NCI-H1694 treated with DMSO at 0.1 percent for 48 hours (cell line): Measurements from ENCODE around the gene YY1.
"Not testable (repeated sequence)": the region's sequence is repeated elsewhere in the genome, so short reads cannot be mapped to it uniquely, and the experiment has no call there.

ENCODE experiments used
- DNase-seq: peaks from one replicate; lab custom pipeline; 2025; lab: John Stamatoyannopoulos, UW

YY1 gene

DNA sequence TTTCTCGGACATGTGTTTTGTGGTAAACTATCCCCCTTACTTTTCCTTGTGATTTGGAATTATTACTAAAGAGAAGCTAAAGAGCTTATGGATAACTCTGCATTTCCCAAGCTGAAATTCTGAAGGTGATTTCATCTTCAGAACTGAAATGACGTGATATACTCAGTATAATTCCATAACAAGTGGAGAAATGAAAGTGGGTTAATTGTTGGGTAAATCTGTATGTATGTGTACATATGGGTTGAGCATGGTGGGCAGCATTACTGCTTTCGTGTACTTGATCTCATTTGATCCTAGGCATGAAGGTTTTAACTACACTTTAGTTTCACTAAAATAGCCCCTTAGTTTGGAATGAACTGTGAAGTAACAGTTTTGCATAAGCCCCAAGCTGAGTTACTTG lies 4.1 kb downstream of the YY1 start:
- DNase-seq, result no peak

DNA sequence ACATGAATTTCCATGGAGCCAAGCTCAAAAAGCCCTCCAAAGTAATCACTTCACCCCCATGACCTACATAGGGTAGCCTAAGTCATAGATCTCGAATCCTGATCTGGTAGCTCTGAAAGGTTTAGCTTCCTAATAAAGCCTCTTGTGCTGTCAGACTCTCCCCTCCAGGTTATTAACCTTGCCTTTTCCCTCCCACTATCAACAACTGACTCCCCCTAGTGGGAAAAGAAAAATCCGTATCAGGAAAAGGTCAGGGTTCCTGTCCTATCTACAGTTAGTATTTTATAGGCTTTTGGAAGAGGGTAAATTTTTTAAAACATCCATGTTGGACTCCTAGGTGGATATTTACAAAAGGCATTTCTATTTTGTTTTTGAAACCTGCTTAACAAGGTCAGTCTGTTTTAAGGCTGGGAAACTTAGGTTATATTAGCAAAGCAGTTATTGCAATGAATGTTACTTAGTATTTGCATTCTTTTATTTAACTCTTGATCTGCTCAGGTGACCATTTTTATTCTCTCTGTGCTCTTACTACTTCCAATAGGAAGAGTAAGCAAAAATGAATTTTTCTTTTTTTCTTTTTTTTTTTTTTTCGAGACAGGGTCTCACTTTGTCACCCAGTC lies 8.0 kb downstream of the YY1 start:
- DNase-seq, result peak; percentile 88

DNA sequence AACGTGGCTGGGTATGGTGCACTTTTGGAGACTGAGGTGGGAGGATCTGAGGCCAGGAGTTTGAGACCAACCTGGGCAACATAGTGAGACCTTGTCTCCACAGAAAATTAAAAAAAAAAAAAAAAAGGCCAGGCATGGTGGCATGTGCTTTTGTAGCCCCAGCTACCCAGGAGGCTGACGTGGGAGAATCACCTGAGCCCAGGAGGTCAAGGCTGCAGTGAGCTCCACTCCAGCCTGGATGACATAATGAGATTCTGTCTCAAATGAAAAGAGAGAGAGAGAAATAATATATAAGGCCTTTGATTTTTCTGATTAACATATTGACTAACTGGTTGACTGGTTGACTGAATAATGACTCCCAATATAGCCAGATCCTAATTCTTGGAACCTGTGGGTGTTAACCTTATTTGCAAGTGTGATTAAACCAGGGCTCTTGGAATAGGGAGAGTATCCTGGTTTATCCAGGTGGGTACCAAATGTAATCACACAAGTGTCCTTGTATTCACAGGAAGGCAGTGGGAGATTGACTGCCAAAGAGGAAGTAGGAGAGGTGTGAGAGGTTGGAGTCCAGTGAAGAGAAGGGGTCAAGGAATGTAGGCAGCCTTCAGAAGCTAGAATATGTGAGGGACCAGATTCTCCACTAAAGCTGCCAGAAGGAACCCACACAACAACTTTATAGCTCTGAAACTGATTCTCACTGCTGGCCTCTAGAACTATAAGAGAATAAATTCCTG lies 12.0 kb downstream of the YY1 start:
- DNase-seq, result no peak

DNA sequence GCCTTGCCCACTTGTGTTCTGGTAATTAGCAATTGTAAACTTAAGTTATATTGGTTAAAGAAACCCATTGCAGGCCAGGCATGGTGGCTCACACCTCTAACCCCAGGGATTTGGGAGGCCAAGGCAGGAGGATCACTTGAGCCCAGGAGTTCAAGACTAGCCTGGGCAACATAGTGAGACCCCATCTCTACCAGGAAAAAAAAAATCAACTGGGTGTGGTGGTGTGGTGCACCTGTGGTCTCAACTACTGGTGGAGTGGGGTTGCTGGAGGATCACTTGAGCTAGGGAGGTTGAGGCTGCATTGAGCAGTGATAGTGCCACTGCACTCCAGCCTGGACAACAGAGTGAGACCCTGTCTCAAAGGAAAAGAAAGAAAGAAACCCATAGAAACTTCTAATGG lies 13.7 kb downstream of the YY1 start:
- DNase-seq, result no peak

DNA sequence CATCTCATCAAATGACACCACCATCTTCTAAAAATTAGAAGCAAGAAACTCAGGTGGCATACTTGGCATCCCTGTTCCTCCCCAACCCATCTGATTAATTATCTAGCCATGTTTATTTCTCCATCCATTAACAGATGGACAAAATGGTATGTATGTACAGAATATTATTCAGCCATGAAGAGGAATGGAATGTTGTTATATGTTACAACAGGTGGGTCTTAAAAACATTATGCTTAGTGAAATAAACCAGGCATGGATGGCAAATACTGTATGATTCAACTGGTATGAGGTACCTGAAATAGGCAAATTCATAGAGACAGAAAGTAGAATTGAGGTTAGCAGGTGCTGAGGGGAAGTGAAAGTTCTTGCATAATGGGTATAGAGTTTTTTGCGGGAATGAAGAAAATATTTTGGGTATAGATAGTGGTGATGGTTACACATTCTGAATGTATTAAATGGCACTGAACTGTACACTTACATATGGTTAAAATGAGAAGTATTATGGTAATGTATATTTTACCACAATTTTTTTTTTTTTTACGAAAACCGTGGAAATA lies 17.5 kb downstream of the YY1 start:
- no peak for DNase-seq

DNA sequence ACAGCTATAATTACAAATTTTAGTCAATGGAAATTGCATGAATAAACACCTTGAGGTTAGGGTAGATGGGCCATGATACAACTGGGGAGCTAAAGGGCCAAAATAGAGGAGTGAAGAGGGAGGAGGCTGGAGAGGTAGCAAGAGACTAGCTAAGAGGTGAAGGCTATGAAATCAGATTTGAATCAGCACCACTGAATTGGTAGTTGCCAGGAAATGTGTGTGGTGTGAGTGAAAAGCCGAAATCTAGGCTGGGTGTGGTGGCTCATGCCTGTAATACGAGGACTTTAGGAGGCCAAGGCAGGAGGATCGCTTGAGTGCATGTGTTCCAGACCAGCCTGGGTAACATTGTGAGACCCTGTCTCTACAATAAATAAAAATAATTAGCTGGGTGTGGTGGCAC lies 22.7 kb downstream of the YY1 start:
- no peak for DNase-seq

DNA sequence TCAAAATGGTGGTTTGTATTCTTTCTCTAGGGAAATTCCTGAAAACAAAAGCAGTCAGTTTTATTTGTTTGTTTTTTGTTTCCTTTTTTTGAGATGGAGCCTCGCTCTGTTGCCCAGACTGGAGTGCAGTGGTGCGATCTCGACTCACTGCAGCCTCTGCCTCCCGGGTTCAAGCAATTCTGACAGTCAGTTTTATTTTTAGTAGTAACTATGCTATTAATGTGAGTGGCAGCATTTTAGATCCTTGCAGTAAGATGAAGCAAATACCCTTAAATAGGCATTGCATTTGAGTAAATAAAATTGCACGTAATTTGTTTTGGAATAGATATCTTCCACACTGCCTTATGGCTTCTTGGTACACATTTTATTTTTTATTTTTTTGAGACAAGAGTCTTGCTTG lies 23.6 kb downstream of the YY1 start:
- no peak for DNase-seq

DNA sequence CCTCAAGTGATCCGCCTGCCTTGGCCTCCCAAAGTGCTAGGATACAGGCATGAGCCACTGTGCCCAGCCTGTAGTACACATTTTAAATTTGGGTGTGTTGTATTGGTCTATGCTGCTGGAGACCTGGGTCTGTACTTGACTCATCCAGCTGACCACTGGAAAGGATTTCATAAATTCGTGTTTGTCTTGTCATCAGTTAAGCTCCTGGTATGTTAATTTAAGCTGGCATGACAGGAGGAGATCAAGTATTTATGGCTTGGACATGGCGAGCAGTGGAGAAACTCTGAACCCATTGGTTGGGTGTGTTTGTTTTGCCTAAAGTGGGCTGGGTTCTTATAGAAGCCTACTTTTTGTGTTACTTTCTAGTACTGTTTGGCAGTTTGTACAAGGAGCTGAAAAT lies 24.2 kb downstream of the YY1 start:
- DNase-seq, result no peak

DNA sequence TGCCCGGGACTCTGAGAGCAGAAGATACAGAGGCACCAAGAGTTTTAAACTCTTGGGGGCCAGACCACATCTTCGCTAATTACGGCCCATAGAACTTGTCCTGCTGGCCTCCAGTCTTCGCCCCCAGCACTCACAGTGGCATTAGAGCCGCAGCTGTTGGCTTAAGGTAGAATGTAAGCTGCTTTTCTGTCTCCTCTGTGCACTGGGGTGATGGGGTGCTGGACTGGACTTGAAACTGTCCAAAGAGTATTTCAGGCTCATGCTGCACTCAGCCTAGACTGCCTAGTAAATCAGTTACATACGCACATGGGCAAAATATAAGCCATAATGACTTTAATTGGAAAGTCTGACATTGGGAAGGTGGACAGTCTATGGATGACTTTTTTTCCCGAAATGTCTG lies 29.0 kb downstream of the YY1 start:
- no peak for DNase-seq

DNA sequence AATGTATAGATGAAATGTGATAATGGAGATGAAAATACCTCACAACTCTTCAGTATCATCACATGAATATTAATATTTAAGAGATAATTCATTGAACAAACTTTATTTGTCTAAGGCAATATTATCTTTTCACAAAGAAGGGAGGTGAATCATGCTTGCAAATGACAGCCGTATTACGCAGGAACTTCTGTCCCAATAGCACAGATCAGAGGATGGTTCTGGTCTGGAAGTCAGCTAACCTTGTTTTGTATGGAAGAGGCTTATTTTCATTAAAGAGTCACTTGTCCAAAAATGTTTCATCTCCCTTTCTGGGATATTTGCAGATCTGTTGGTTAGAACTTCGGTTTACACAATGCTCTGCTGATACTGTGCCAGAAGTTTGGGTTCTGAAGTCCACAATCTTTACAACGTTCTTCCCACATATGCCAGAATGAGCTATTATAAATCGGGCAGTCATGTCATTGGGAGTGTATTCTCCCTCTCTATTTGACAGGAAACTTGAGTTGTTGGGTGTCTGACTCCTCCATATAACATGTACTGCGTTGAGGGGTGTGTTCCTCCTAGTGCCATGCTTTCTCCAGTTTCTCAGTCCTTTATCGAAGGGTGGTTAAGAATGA lies 29.8 kb downstream of the YY1 start:
- no peak for DNase-seq

DNA sequence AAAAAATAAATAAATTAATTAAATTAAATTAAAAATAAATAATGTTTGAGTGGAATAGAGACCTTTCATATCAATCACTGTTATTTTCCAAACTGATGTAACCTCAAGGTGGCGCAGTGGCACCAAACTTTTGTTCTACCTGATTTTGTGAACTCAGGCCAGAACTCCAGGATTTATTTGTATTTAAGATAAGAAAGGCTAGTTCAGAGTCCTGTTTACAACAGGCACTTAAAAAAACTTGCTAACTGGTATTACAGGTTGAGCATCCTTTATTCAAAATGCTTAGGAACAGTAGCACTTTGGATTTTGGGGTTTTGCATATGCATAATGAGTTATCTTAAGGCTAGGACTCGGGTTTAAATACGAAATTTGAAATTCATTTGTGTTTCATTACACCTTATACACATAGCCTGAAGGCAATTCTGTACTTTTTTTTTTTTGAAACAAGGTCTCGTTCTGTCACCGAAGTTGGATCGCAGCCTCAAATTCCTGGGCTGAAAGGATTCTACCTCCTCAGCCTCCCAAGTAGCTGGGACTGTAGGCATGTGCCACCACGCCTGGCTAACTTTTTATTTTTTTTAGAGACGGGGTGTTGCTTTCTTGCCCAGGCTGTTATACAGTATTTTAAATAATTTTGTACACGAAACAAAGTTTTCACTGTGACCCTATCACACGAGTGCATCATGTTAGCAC lies 32.4 kb downstream of the YY1 start:
- peak; percentile 55 for DNase-seq

DNA sequence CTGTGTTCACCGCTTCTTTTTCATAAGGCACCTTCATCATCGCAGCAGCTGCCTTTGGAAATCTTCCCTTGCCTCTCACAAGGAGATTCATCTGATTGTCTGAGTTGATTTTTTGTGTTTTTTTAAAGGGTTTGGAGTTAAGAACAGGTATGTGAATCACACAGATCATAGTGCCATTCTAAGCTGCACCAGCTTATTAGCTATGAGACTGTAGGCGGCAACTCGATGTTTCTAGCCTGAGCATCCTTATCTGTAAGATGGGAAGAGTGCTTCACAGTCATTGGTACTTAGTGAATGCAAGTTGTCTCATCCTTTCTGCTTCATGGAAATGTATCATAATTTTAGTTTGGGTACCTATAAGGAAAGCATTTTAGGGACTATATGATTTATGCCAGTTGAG lies 35.3 kb downstream of the YY1 start:
- DNase-seq, result no peak

DNA sequence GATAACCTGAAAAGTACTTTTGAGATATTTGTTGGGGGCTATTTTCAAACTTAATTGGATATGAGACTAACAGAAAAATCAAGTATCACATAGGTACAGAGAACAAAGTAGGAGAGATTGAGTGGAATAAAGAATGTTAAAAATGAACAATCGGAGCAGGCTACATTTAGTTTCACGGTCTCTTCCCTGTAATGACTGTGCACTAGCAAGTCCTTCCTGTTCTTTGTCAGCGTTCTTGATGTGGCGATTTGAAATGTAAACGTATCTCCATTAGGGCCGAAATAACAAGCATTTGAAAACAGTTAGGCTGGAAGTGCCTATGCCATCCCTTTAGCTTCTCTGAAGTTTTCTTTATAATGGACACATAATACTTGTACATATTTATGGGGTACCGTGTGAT lies 36.3 kb downstream of the YY1 start:
- DNase-seq, result no peak

DNA sequence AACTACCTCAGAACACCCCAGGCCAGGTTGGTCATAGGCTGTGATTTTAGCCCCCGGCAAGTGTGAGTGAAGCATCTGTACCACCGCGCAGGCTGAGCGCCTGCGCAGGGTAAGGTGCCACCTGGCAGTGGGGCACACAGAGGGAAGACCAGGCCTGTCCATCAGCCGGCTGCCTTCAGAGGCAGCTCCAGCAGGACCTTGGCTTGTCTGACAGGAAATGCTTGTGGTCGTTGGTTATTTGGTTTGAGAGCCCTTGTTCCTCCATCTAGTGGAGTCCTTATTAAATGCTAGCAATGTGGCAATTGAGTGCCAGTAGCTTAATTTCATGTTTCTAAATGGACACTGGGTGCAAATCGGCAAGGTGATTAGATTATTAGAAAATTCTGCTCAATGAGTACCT lies 39.8 kb downstream of the YY1 start:
- DNase-seq, result no peak

DNA sequence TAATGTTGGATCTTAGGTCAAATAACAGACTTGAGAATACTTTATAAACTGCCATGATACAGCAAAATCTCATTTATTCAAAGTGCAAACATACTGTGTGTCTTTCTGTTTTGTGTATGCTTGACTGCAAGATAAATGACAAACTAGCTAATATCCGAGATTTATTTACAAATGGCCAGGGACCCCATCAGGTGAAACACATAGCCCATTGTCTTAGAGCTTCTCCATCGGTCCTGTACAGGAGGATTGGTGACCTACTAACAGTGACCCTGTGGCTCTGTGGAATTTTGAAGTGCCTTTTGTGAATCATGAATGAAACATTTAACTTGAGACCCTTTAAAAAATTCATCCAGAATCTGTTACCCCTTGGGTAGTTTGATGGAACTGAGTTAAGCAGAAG lies 40.2 kb downstream of the YY1 start:
- no peak for DNase-seq

DNA sequence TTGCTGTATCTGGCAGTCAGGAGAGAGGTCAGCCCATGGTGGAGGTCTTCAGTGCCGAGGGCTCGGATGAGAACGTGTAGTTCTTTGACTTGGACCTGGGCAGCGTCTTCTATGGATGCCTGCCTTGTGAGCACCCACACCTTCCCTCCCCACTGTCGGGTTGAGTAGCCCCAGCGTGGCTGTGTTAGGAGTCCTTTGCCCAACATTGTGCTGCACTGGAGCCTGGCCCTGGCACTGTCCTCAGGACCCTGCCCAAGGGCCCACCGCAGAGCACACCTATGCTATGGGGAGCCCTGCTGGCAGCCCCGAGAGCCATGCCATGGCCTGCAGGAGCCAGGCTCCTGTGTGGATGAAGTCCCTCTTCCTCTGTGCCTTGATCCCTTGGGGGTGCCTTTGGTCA lies 40.6 kb downstream of the YY1 start:
- DNase-seq, result no peak

DNA sequence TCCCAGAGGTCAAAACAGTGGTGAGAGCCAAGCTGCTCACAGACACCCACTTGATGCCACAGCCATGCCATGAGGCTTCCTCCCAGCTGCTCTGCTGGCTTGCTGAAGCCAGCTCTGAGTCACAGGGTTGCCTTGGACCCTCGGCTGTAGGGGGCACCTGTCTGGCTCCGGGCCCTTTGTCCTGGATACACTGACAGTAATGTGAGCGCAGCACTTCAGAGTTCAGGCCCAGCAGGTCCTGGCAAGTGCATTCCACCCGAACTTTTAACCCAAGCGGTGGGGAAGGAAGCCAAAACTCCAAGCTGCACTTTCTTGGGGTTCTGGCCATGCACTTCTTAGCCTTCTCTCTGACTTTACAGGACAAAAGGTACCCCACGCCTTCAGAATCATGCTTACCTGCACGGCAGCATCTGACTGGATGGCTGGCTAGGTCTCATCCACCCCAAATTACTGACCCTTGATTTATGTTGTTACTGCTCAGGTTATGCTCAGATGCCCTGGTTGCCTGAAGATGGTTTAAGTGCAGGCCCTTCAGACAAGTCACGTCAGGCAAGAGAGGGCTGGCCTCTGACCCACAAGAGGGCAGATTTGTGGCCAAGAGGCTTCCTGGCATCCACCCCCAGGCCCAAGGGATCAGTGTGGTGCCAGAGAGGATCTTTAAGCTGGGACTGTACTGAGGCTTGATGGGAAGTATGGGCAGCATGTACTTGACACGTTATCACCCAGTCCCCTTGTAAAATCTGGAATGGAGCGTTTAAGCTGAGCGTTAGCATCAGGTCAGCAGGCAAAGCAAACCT lies 42.5 kb downstream of the YY1 start:
- no peak for DNase-seq

DNA sequence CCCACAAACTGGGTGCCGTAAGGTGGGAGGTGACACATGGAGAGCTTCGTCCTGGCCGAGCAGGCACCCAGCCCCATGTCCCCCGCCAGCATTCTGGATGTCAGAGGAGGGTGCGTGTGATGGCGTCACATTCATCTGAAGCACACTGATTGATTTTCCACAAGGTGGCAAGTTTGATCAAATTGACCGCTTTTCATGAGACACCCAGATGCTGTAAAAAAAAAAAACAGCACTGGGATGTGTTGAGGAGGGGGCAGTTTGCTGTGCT lies 43.1 kb downstream of the YY1 start:
- no peak for DNase-seq

DNA sequence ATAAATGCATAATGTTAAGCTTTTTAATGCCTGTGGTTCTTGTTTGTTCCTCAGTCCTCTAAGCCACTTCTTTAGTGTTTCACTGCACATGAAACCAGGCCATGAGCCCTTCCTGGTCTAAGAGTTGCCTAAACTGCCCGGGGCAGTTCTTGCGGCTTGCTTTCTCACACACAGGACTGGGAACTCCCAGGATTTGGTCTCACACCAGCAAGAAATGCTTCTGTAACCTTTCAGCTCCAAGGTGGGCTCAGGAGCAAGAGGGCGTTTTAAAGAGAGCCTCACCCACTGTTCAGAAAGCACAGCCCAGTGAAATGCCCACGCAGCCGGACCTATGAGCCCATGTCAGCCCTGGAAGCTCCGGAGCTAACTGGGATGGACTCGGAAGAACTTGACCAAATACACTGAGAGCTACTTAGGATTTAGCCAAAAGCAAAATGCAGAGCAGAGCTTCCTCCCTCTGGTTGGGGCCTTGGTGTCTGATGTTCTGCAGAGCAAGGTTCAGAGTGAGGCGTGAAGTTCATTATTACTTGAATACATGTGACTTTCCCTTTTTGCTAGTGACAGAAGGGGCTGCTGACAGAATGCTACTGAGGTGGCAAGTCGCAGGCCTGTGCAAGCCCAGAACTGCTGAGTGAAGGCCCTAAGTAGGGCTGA lies 43.9 kb downstream of the YY1 start:
- no peak for DNase-seq

DNA sequence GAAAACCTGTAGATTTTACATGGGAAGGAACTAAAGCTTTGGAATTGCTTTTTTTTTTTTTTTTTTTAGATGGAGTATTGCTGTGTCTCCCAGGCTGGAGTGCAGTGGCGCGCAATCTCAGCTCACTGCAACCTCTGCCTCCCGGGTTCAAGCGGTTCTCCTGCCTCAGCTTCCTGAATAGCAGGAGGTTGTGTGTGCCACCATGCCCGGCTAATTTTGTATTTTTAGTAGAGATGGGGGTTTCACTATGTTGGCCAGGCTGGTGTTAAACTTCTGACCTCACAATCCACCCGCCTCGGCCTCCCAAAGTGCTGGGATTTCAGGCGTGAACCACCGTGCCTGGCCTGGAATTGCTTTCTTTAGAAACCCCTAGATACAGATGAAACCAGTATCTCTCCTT lies 44.5 kb downstream of the YY1 start:
- DNase-seq, result not testable (repeated sequence)

DNA sequence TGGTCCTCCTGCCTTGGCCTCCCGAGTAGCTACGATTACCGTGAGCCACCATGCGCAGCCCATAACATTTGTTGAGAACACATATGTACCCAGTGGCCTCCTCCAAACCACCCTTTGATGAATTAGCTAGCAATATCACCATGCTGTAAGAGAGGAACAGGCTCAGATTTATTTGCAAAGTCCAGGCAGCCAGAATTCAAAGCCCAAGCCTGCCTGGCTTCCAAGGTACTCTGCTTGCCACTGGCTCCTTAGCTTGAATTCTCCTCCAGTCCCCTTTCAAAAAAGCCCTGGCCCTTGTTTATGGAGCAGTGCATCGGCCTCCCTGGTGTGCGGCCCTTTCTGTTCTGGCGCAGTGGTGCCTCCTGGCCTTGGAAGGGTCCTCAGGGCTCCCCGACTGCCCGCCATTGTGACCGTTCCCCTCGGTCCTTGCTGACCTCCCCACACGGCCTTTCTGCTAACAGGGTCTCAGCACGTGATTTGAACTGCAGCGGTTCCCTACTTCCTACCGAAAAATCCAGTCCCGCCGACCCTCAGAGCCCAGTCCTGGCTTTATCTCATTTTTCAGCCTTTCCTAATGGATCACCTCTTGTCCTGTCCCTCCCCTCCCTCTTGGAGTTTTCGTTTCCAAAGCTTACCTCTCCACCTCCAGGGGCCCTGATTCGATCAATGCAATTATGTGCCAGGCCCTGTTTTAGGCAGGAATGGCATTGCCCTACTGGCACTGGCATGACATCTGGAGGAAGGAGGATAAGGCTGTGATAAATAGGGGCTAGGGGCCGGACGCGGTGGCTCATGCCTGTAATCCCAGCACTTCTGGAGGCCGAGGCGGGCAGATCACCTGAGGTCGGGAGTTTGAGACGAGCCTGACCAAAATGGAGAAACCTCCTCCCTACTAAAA lies 45.3 kb downstream of the YY1 start:
- no peak for DNase-seq
